Activated naive CD8-positive, alpha-beta T cell treated with anti-CD3 and anti-CD28 coated beads, Interleukin-2, amount 10 ng/mL, durations not matched to agents 7 days and 5 days (primary cell): ENCODE measurements around the gene PABPN1L. TPM values are rescaled to one million over a fixed set of nuclear protein-coding genes. Genes with fewer than 3 reads are reported as not detected.

ENCODE experiments used
- ATAC-seq: fragments of 150-1000 bp; cut with Tn5 transposase; one replicate; pipeline ENCODE4 v1.10.0; 2021; ENCODE audit warnings: low read depth, moderate library complexity
- POLR2A ChIA-PET: fragments of 350-600 bp; sonication (Branson Sonifier 250); formaldehyde crosslinking; loops from one replicate; lab custom pipeline; 2021; ENCODE audit warnings: antibody characterized with exemption; lab: Charles Lee
- DNase-seq: peaks from one replicate; pipeline ENCODE4 v3.0.0; 2021
- H3K27ac Mint-ChIP-seq: one replicate; pipeline ENCODE4 v1.8.0; 2022; ENCODE audit warnings: mild to moderate bottlenecking, mixed read lengths
- H3K27me3 Mint-ChIP-seq: one replicate; pipeline ENCODE4 v1.8.0; 2022; ENCODE audit warnings: mild to moderate bottlenecking, moderate library complexity, mixed read lengths
- H3K36me3 Mint-ChIP-seq: one replicate; pipeline ENCODE4 v1.8.0; 2021; ENCODE audit warnings: mild to moderate bottlenecking, mixed read lengths
- H3K4me1 Mint-ChIP-seq: one replicate; pipeline ENCODE4 v1.8.0; 2021; ENCODE audit warnings: mixed read lengths
- H3K4me3 Mint-ChIP-seq: one replicate; pipeline ENCODE4 v1.8.0; 2022; ENCODE audit warnings: mild to moderate bottlenecking, moderate library complexity, mixed read lengths
- H3K9me3 Mint-ChIP-seq: one replicate; pipeline ENCODE4 v1.8.0; 2021; ENCODE audit warnings: mixed read lengths
- total RNA-seq, 2 experiments: library from RNA; stranded (reverse); gene quantifications; one replicate each; pipeline ENCODE4 v1.2.3, GENCODE V29; 2021

PABPN1L gene
- total RNA-seq, 2 experiments from 2014 or later, result not detected

GRCh38 chr16:88815227-88815626, 51.2 kb downstream of the PABPN1L start:
- Mint-ChIP-seq H3K27me3 (no peaks in the 10 kb centered on the region), H3K36me3 (no peaks in the 10 kb centered on the region), H3K9me3 (no peaks in the 10 kb centered on the region), H3K4me3 (no peak overlapping the region), H3K27ac (no peak overlapping the region), H3K4me1 (peaks cover 5% of the 10 kb centered on the region)
- DNase-seq (no peak), ATAC-seq (no peak)
- POLR2A ChIA-PET, result no interaction called here

DNA sequence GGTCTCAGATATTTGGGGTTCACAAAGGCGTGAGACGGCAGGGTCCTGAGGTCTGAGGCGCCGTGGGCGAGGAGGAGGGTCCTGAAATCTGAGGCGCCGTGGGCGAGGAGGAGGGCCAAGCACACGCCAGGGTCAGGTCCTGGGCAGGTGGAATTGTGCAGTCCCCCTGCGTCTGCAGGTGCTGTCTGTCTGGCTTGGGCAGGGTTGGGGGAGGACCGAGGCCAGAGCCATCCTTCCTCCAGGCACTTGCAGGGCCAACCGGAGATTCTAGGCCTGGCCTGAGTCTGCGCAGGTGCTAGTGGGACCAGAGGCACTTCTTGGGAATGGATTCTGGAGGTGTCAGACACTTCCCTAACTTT, 52.3 kb downstream of the PABPN1L start:
- H3K4me3 Mint-ChIP-seq, result peak overlapping the region; percentile 20
- H3K9me3 Mint-ChIP-seq, result no peaks in the 10 kb centered on the region
- H3K4me1 Mint-ChIP-seq, result peaks cover 10% of the 10 kb centered on the region
- DNase-seq, result no peak
- ATAC-seq, result no peak
- peaks cover 2% of the 10 kb centered on the region for H3K36me3 Mint-ChIP-seq
- no peaks in the 10 kb centered on the region for H3K27me3 Mint-ChIP-seq
- POLR2A ChIA-PET, result interaction anchor here (2.9 kb wide), 1 partner anchor 43 kb away, joined by 12 read pairs; the partner anchor contains the start of genes GALNS and TRAPPC2L
- no peak overlapping the region for H3K27ac Mint-ChIP-seq

Other genes starting within 250 kb of the PABPN1L start
- under 1 TPM in 1 of 2 experiments, not detected in 1; 0.68 TPM for gene IL17C, start 228.1 kb downstream of the PABPN1L start, total RNA-seq
- gene CYBA, start 215.6 kb downstream of the PABPN1L start, total RNA-seq, result 100 to 1,000 TPM; 505 to 513 TPM
- gene MVD, start 203.6 kb downstream of the PABPN1L start, total RNA-seq, result 10 to 100 TPM; 80.7 to 84.2 TPM
- gene SNAI3, start 180.2 kb downstream of the PABPN1L start, total RNA-seq, result 10 to 100 TPM; 14.4 to 15.0 TPM
- 100 to 1,000 TPM; 227 to 229 TPM for gene RNF166, start 160.3 kb downstream of the PABPN1L start, total RNA-seq
- 10 to 100 TPM; 22.8 to 25.7 TPM for gene CTU2, start 160.2 kb downstream of the PABPN1L start, total RNA-seq
- gene PIEZO1, start 81.4 kb downstream of the PABPN1L start, total RNA-seq, result 100 to 1,000 TPM; 206 to 220 TPM
- 100 to 1,000 TPM; 135 to 140 TPM for gene CDT1, start 62.9 kb downstream of the PABPN1L start, total RNA-seq
- 100 to 1,000 TPM; 124 to 139 TPM for gene APRT, start 54.7 kb downstream of the PABPN1L start, total RNA-seq
- 10 to 100 TPM; 50.9 to 51.8 TPM for gene GALNS, start 9.7 kb downstream of the PABPN1L start, total RNA-seq
- 10 to 100 TPM; 47.4 to 50.9 TPM for gene TRAPPC2L, start 9.5 kb downstream of the PABPN1L start, total RNA-seq
- under 1 TPM; 0.08 to 0.26 TPM for gene CBFA2T3, start 110.5 kb upstream of the PABPN1L start, total RNA-seq
- gene ACSF3, start 227.2 kb upstream of the PABPN1L start, total RNA-seq, result 10 to 100 TPM; 53.0 to 53.7 TPM